Caco-2 (cell line): Measurements from ENCODE around the gene MTMR4. TPM values are rescaled to one million over a fixed set of nuclear protein-coding genes. Genes with fewer than 3 reads are reported as not detected.

ENCODE experiments used
- BruUV-seq: library from RNA; stranded (reverse); fragments of 400-500 nt; replicated peaks from 2 replicates; lab custom pipeline; 2021; lab: Mats Ljungman, UMichigan
- CTCF ChIA-PET: fragments of 300-600 bp; sonication (Branson Sonifier 250); formaldehyde crosslinking; loops from one replicate; lab custom pipeline; 2022; ENCODE audit warnings: antibody characterized with exemption; lab: Charles Lee
- POLR2A ChIA-PET: fragments of 300-600 bp; sonication (Branson Sonifier 250); formaldehyde crosslinking; loops from one replicate; lab custom pipeline; 2022; ENCODE audit warnings: antibody characterized with exemption; lab: Charles Lee
- DNase-seq, 2 experiments: peaks; one replicate each; pipeline versions ENCODE4 v3.0.0 to v3.0.0-alpha.2; 2020 to 2022
- H3K27me3 ChIP-seq: replicated peaks from 2 replicates; pipeline ENCODE4 v1.6.0; 2011; ENCODE audit warnings: low read length; ENCODE audit not compliant: control insufficient read depth, insufficient read depth
- H3K36me3 ChIP-seq: 2 replicates; pipeline ENCODE4 v1.5.1; 2011; ENCODE audit warnings: low read length; ENCODE audit not compliant: control insufficient read depth, insufficient read depth
- H3K4me1 ChIP-seq: fragments of 250-450 bp; sonication (Bioruptor Pico); 2 replicates; pipeline ENCODE4 v1.5.1; 2020; ENCODE audit warnings: mild to moderate bottlenecking
- H3K4me3 ChIP-seq: 2 replicates; pipeline ENCODE4 v1.5.1; 2011; ENCODE audit warnings: low read depth, mild to moderate bottlenecking, control low read depth, low read length
- H3K9me3 ChIP-seq: fragments of 250-450 bp; sonication (Bioruptor Pico); 2 replicates; pipeline ENCODE4 v1.5.1; 2020; ENCODE audit warnings: mild to moderate bottlenecking, moderate library complexity
- H3K27ac Mint-ChIP-seq: one replicate; pipeline ENCODE4 v1.8.0; 2022; ENCODE audit warnings: mixed read lengths; ENCODE audit not compliant: unreplicated experiment
- H3K27me3 Mint-ChIP-seq: one replicate; pipeline ENCODE4 v1.8.0; 2022; ENCODE audit warnings: mixed read lengths; ENCODE audit not compliant: insufficient read depth, unreplicated experiment
- H3K36me3 Mint-ChIP-seq: one replicate; pipeline ENCODE4 v1.8.0; 2022; ENCODE audit warnings: mild to moderate bottlenecking, mixed read lengths; ENCODE audit not compliant: insufficient read depth, unreplicated experiment
- H3K4me1 Mint-ChIP-seq: one replicate; pipeline ENCODE4 v1.8.0; 2022; ENCODE audit warnings: low read depth, mixed read lengths; ENCODE audit not compliant: unreplicated experiment
- H3K4me3 Mint-ChIP-seq: one replicate; pipeline ENCODE4 v1.8.0; 2022; ENCODE audit warnings: mild to moderate bottlenecking, moderate library complexity, mixed read lengths; ENCODE audit not compliant: unreplicated experiment
- H3K9me3 Mint-ChIP-seq: one replicate; pipeline ENCODE4 v1.8.0; 2022; ENCODE audit warnings: mixed read lengths; ENCODE audit not compliant: unreplicated experiment
- intact Hi-C: fragments of 100-400 bp; cut with micrococcal nuclease; formaldehyde crosslinking; loops from one replicate; pipeline ENCODE4 v1.10.0; 2022; ENCODE audit not compliant: unreplicated experiment
- total RNA-seq: library from RNA; stranded (reverse); gene quantifications from 2 replicates; pipeline ENCODE4 v1.2.3, GENCODE V29; 2022
- TF ChIP-seq, protein P1 (sequence below), 2 experiments: fragments of 200-600 bp in 1 of 2; IDR thresholded peaks; 1 replicate in 1 of 2; 2 replicates in 1 of 2; pipeline versions ENCODE4 v1.5.1 to v1.8.0; 2011 to 2022; ENCODE audit warnings: antibody characterized with exemption in 1 of 2, control low read depth in 1 of 2, inconsistent platforms in 1 of 2, low read depth in 1 of 2, low read length in 1 of 2, mild to moderate bottlenecking in 1 of 2, moderate library complexity in 1 of 2; ENCODE audit not compliant: insufficient read depth in 1 of 2, severe bottlenecking in 1 of 2, unreplicated experiment in 1 of 2

MTMR4 gene
- total RNA-seq, 1 experiment from 2014 or later = 62.6 TPM

DNA sequence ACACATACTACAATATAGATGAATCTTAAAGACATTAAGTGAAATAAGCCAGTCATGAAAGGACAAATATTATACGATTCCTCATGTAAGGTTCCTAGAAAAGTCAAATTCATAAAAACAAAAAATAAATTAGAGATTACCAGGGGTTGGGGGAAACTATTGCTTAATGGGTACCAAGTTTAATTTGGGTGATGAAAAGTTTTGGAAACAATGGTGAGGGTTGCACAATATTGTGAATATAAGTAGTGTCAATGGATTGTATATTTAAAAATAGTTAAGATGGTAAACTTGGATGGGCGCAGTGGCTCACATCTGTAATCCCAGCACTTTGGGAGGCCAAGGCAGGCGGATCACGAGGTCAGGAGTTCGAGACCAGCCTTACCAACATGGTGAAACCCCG lies 44.1 kb downstream of the MTMR4 start:
- Mint-ChIP-seq H3K36me3 (no peaks in the 10 kb centered on the region), H3K4me3 (no peak overlapping the region), H3K9me3 (no peaks in the 10 kb centered on the region), H3K27ac (no peak overlapping the region), H3K27me3 (no peaks in the 10 kb centered on the region), H3K4me1 (no peaks in the 10 kb centered on the region)
- Histone ChIP-seq H3K4me1 (no peaks in the 10 kb centered on the region), H3K4me3 (no peak overlapping the region), H3K36me3 (no peaks in the 10 kb centered on the region), H3K9me3 (no peaks in the 10 kb centered on the region), H3K27me3 (no peaks in the 10 kb centered on the region)
- POLR2A ChIA-PET = no interaction called here
- no TSS peak for BruUV-seq
- DNase-seq = no peak
- CTCF ChIA-PET = no interaction called here
- intact Hi-C loops = no loop called here
- TF ChIP-seq, protein P1, sequence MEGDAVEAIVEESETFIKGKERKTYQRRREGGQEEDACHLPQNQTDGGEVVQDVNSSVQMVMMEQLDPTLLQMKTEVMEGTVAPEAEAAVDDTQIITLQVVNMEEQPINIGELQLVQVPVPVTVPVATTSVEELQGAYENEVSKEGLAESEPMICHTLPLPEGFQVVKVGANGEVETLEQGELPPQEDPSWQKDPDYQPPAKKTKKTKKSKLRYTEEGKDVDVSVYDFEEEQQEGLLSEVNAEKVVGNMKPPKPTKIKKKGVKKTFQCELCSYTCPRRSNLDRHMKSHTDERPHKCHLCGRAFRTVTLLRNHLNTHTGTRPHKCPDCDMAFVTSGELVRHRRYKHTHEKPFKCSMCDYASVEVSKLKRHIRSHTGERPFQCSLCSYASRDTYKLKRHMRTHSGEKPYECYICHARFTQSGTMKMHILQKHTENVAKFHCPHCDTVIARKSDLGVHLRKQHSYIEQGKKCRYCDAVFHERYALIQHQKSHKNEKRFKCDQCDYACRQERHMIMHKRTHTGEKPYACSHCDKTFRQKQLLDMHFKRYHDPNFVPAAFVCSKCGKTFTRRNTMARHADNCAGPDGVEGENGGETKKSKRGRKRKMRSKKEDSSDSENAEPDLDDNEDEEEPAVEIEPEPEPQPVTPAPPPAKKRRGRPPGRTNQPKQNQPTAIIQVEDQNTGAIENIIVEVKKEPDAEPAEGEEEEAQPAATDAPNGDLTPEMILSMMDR (IDR thresholded peaks at IDR 0.05; ENCODE audit: insufficient read depth in 1 of 2, low read depth in 1 of 2, low read length in 1 of 2, severe bottlenecking in 1 of 2, unreplicated experiment in 1 of 2) = no peak

DNA sequence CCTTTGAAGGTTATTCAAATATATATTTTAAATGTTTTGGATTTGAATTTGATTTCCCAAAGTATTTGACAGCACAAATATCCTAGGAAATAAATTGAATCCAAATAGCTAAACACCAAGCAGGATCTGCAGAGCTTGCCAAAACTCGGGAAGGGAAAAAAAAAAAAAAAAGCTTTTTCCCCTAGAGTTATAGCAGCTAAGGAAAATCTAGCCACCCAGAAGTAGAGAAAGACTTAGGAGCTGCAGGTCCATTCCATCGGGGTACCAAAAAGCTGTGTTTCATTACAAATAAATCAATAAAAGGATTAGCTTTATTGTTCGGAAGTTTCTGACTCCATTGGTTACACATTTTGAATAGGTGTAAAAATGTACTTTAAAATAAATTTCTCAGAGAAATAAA lies 45.5 kb downstream of the MTMR4 start:
- Histone ChIP-seq H3K36me3 (no peaks in the 10 kb centered on the region), H3K4me3 (no peak overlapping the region), H3K27me3 (no peaks in the 10 kb centered on the region), H3K4me1 (no peaks in the 10 kb centered on the region), H3K9me3 (no peaks in the 10 kb centered on the region)
- Mint-ChIP-seq H3K4me1 (no peaks in the 10 kb centered on the region), H3K9me3 (no peaks in the 10 kb centered on the region), H3K36me3 (no peaks in the 10 kb centered on the region), H3K27ac (no peak overlapping the region), H3K4me3 (no peak overlapping the region), H3K27me3 (no peaks in the 10 kb centered on the region)
- TF ChIP-seq, protein P1 (IDR thresholded peaks at IDR 0.05; ENCODE audit: insufficient read depth in 1 of 2, low read depth in 1 of 2, low read length in 1 of 2, severe bottlenecking in 1 of 2, unreplicated experiment in 1 of 2) = no peak
- intact Hi-C loops = no loop called here
- ChIA-PET POLR2A (no interaction called here), CTCF (no interaction called here)
- BruUV-seq = no TSS peak
- no peak for DNase-seq

- CTCF ChIA-PET = no interaction called here
- POLR2A ChIA-PET = no interaction called here
- TF ChIP-seq, protein P1 (IDR thresholded peaks at IDR 0.05; ENCODE audit: insufficient read depth in 1 of 2, low read depth in 1 of 2, low read length in 1 of 2, severe bottlenecking in 1 of 2, unreplicated experiment in 1 of 2) = no peak
- Histone ChIP-seq H3K9me3 (no peaks in the 10 kb centered on the region), H3K4me3 (no peak overlapping the region), H3K4me1 (no peaks in the 10 kb centered on the region), H3K27me3 (no peaks in the 10 kb centered on the region), H3K36me3 (no peaks in the 10 kb centered on the region)
- Mint-ChIP-seq H3K4me3 (no peak overlapping the region), H3K27ac (no peak overlapping the region), H3K27me3 (no peaks in the 10 kb centered on the region), H3K36me3 (no peaks in the 10 kb centered on the region), H3K9me3 (no peaks in the 10 kb centered on the region), H3K4me1 (no peaks in the 10 kb centered on the region)
- no peak for DNase-seq
- intact Hi-C loops = no loop called here
- no TSS peak for BruUV-seq
These were observed 58.9 kb downstream of the MTMR4 start for GRCh38 chr17:58455491-58455890.
